GOT3 (cell line): ENCODE data around the gene FBN1.

Experiments used
- DNase-seq: peaks from one replicate; lab custom pipeline; 2025; ENCODE audit warnings: mixed read lengths; lab: John Stamatoyannopoulos, UW

Gene FBN1

DNA sequence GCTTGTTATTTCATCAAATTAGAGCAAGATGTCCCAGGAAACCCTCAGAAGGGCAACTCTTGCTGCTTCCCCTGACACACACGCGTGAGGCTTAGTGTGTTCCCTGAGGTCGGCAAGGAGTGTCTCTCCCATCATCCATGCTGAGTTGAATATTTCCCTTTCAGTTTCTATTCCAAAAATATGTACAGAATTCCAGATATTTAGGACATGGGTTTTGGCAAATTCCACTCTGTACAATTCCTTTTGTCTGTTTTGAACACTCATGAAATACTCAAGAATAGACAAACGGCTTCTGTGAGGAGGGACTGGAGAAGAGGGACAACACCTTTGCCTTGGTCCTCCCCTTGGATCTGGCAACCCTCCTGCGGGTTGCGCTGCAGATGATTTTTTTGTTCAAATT lies 176.2 kb downstream of the FBN1 start:
- DNase-seq = no peak

DNA sequence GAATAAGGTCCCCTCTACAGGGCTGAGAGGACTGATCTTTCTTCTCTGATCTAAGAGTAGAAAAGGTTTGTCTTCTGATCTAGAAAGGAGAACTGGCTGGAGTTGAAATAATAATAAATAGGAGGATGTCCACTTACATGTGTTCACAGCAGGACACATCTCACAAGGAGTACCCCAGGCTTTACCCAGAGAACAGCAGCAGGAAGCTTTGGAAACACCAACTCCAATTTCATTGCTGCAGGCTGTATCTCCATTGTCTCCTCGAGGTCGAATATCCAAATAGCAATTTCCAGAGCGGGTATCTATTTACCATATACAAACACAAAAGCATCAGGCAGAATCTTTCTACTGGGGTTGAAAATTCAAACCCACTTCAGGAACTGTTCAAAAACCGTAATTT lies 177.7 kb downstream of the FBN1 start:
- no peak for DNase-seq

DNA sequence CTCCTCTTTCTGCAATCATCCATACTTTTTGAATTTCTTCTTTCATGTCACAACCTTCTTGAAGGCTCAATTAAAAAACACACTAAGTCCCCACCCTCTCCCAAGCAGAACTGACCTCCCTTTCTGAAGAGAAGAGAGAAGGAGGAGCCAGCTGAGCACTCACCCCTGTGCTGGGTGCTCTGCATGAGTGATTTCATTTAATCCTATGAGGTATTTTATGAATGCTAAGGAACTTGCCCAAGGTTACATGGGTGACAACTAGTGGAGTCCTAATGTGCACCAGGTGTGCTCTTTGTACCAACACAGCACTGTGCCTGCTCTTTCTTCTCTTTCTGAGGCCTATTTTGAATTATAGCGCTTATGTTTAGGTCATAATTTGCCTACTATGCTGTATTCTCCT lies 178.7 kb downstream of the FBN1 start:
- no peak for DNase-seq

DNA sequence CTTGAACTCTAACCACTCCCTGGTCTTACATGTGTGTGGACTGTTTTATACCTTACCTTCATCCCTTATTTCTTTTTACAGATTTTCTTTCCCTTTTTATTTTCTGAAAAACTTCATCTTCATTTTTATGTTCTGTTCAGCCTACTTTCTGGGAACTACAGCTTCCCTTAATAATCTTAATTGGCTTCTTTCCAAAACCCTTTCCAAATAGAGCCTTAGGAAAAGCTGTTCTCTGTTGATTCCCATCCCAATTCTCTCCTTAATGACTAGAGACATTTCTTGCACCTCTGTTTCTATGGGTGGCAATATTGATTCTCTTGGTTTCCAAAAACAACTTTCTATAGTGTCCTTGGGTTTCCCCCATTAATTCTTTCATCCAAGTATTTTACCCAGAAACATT lies 179.4 kb downstream of the FBN1 start:
- DNase-seq = no peak

DNA sequence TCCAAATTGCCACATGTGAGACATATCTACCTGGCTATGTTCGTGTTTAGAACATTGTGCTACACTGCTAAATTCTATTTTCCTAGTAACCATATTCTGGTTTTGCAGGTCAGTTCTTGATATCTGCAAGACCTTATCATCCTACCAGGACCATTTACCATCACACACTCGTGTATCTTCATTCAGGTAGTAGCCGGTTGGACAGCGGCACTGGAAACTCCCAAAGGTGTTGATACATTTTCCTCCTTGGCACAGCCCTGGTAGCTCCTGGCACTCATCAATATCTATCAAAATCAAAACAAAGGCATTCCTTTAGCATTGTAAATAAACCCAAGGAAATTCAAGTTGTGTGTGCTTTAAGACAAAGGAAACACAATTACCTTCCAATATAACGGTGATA lies 180.1 kb downstream of the FBN1 start:
- DNase-seq = no peak

DNA sequence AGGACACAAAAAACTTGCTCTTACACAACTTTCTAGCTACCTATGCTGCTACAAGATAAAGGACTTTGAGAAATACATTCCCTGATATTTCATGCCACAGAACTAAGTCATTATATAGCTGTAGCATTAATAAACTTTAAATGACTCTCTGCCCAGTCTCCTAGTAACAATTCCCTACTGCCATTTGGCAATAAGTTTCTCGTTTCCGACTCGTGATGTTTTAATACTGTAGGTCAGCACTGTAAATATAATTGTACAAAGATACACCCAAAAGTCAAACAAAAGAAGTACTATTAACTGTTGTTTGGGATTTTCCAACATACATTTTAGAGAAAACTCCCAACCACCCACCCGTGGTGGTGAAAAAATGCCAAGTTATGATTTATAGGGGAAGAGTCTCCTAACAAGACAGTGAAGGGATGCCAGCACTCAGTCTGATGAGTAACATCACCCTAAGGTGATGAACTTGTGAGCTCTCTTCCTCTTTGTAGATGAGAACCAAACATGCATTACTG lies 182.1 kb downstream of the FBN1 start:
- DNase-seq = no peak

DNA sequence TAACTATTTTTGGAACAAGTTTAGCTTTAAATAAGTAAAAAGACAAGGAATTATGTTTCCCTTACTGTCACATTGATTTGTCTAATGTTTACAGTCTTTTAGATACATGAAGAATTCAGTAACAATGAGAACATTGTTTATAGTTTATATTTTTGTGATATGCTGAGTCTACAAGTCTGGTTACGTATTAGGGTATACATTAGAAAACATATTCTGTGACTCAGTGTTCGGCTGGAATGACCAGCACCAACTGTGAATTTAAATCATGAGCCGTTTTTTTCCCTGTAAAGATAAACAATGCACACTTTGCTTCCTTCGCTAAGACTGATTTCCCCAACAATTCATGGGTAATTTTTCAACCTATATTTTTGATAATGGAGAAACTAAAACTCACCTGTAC lies 182.8 kb downstream of the FBN1 start:
- no peak for DNase-seq

DNA sequence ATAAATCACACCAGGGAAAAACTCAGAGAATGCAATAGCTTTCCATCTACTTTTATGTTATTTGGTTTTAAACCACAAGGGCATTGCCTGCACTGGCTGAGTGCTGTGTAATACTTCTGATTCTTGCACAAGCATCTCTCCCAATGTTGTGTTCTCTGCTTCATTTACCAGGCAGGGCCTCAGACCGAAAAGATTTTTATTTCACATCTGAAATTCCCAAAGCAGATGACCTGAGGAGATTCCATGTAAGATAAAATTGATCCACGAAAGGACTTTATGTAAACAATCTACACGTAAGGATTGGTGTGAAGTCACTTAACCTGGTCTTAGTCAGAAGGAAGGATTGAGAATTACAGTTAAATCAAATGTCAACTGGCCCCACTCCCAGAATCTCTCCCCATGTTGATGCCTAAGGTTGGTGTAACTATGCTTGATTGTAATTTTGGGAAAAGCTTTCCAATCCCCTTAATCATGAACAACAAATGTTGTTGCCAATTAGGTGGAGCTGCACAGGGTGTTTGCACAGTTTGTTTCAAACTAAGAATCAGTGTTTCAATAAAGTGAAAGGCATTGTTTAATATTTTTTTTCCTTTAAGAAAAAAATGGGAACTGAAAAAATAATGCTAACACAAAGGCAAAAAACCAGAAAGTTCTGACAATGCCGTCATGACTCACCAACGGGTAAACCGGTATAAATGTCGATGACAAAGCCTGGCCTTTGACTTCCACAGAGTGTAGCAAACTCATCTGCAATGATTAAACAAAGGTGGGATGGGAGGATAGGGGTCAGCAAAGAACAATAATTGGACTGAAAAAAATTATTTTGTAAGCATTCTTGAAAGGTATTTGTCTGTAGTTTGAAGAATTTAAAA lies 185.7 kb downstream of the FBN1 start:
- DNase-seq = no peak

DNA sequence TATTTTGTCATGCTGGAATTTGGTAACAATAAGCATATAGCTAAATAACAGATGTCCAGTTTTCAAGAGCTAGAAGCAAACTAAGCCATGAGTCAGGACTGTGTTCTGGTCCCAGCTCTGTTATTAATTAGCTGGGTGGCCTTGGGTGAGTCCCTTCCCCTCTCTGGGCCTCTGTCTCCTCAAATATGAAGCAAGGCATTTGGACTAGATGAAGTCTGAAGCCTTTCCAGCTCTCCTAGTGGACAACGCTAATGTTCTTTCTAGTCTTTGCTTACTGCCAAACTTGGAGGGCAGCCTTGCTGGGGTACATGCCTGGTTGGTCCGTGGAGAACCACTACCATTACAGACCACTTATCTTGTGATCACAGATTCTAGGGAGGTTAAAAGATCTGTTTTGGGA lies 186.6 kb downstream of the FBN1 start:
- DNase-seq = no peak

DNA sequence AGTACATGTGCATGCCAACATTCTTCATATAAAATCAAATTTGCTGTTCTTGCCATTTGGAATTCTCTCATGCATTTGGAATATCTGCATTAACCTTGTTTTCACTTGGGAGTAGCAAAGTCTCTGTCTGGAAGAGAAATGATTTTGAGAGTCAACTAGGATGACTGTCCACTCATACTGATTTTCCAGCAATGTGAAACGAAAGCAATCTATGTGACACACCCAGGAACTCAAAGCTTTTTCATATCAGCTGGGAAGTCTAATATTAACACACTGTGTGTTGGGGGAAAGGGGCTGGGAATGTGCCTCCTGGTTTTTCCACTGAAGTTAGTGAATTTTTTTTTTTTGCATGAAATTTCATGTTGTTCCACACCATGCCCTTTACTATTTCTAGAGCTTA lies 189.4 kb downstream of the FBN1 start:
- DNase-seq = no peak

DNA sequence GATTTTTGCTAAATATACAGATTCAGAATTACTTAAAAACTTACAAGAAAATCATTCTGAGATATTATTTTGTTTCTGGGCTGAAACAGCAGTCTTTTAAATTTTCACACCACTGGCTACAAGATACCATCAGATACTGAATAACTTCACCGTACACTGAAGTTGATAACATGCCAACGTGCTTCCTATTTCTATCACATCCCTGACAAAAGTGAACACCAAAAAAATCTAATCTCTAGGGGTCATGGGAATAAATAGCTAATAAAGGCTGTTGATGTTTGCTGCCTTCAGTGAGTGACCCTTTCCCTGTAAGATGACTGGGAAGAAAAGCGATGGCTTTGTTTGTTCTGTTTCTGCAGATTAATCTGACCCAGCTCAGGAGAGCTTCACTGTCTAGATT lies 193.8 kb downstream of the FBN1 start:
- DNase-seq = no peak

DNA sequence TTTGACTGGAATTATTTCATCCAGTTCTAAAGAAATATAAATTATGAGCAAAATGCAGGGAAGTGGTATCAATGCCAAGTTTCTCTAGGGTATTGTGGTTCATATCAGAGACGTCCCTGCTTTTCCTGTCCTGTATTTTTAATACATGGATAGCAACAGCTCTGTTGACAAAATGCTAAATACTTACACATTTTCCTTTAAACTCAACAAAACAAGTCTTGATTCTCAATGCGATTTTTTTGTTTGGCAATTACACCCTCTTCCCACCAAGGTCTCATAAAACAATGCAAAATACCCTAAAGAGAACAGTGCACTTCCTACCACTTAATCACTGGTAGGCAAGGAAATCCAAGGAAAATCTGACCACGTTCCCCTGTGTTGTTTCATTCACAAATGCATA lies 194.3 kb downstream of the FBN1 start:
- DNase-seq = no peak

DNA sequence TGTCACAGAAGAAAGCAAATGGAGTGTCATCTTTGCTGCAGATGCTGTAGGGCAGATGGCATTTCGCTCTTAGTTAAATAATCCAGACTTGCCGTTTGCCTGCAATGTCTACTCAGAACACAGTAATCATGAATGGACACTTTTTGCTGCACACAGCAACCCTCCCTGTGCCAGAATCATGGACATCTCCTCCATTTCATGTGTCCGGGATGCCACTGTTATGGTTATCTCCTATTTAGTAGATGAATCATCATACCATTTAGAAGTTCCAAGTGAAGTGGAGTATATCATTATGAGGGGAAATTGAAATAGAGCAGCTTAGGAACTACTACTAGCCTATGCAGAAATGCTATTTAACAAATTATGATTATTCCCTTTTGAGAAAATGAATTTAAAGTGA lies 195.8 kb downstream of the FBN1 start:
- DNase-seq = no peak

DNA sequence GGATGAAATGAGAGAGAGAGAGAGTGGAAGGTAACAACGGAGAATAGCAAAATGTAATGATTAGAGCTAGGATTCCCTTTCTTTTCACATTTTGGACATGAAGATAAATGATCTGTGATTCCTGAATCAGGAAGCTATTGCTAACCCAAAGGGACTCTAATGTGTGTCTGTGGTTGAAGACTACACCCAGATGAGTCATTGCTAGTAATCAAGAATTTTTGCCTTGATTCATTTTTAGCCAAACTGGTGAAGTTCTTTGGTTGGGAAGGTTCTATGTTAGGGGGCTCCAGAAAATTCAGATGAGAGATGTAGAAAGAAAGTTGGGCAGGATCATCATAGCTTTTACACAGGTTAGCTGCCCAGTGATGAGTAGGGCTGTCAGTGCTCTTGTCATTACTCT lies 197.9 kb downstream of the FBN1 start:
- no peak for DNase-seq

DNA sequence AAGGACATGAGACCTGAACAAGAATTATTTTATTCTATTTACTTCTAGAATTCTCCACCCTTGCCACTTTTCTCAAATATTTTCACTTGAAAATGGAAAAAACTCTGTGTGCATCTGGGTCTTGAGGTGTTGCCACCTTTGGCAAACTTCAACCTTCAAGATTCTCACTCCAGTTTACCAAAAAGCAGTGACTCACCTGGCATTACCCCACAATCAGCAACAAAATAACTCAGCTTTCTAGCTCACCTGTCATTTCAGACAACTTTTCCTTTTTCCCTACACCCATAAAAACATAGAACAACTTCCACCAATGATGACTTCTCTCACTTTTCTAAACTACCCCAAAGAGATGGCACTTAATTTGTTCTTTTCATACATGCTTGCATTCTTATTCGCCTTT lies 198.5 kb downstream of the FBN1 start:
- DNase-seq = no peak

DNA sequence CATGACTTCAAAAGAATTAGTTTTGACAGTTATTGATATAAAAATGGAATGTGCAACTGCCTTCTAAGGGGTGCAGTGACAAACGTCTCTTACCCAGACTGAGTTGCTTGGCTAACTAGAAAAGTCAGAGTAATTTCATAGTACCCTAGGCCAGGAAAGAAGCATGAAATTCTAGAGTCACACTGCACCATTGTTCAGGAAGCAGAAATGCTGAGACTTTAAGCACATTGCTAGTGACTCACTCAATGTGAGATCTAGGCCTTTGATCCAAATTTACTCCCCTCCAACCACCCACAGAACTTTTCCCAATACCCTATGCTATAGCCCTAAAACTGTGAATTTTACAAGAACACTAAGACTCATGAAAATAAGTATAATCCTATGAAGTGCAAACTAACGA lies 203.5 kb downstream of the FBN1 start:
- no peak for DNase-seq

DNA sequence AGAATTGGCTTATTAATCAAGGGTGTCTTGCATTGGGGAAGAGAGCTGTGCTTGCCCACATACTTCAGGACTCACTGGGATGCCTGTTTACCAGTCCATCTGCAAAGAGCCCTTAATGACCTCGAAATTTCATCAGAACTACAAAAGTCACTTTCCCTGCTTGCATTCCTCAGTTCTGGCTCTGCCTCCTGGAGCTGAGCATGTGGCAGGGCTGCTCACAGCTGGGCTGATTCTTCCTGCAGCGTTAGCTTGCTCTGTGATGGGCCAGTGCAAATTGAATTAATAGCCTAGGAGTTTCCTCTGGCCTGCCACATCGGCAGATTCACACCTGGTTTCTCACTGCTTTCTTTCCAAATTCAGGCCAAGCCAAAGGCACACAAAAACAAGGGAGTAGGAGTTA lies 205.4 kb downstream of the FBN1 start:
- DNase-seq = no peak

DNA sequence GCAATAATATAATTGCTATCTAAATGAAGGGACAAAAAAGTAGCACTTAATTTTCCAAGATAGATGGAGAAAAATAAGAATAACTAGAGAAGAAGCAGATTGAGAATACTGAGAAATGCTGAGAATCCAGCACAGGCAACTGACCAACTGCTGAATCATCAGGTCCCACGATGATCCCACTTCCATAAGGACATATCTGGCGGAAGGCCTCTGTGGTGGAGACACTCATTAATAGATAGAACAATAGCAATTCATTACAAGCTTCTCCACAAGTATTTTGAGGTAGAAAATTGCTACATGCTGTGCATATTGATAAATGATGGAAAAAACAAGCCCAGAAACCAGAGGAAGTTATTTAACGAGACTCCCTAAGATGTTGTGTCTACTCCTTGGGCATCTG lies 208.3 kb downstream of the FBN1 start:
- DNase-seq = no peak

DNA sequence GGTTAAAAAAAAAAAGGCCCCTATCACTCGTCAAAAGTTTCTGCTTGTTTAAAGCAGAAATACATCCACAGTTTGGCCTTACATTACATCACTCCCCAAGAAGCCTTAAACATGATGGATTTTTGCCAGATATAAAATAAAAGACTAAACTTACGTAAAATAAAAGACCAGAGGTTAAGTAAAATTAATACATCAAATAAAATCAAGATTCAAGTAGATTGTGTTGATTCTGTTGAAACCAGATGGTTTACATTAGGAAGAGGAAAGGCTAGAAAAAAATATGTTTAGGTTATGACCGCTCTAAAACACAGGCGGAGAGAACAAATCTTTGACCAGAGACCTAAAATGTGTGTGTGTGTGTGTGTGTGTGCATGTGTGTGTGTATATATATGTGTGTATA lies 210.2 kb downstream of the FBN1 start:
- no peak for DNase-seq

DNA sequence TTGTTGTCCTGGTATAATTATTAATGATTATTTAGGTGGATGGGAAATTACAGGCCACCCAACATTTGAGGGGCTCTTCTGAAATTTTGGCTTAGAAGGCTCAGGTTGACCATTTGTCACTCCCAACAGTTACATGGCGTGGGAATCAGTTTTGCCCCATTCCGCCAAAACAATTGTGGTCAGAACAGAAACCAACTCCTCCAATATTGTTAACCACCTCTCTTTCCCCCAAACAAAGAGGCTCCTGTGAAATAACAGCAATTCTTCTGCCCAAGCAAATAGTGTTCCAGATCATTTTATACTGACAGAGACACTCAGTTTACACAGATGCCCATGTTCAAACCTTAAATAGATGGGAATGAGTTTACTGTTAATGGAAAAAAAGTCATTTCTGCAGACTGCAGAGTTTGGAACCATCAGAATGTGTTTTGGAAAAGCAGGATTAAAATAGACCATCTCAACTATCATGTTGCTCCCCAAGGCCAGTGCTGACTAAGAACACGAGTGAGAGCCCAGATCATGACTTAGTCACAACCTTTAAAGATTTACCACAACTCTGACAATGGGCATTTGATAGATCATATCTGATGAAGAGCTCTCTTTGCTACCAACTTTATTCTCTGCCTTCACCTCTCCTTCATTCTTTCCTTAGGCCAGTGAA lies 212.2 kb downstream of the FBN1 start:
- DNase-seq = no peak

DNA sequence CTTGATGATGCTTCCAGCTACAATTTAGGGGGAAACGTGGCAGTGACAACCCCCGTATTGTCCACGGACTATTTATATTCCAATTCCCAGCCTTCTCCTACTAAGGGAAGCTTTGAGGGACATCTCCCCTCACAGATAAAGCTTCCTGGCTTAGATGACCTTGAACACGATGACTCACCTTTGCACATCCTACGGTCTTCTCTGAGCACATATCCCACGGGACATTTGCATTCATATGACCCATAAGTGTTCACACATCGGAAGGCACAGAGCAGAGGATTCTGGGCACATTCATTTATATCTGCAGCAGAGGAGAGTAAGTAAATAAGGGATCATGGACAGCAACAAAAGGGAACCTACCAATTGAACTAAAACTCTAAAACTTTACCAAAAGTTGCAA lies 212.8 kb downstream of the FBN1 start:
- DNase-seq = no peak

DNA sequence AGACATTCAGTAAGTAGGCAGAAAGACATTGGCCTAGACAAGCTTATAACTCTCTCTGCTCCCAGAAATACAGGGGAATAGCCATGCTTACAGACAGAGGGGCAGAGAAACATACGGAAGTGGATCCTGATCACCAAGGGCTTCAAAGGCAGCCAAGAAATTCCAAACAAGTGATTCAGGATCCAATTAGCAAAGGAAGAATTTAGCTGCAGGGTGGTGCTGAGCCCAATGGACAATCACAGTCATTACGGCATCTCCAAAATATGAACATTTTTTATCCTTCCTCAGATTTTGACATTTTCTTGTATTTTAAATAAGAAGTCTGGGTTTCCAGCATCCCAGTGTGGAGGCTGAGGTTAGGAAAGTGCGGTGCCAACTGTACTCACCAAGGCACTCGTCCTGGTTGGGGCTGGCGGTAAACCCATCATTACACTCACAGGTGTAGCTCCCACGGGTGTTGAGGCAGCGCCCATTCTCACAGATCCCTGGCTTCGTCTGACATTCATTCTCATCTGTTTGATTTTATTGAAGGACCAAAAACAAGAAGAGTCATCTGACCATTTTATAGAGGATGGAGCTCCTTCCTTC lies 217.5 kb downstream of the FBN1 start:
- DNase-seq = no peak

DNA sequence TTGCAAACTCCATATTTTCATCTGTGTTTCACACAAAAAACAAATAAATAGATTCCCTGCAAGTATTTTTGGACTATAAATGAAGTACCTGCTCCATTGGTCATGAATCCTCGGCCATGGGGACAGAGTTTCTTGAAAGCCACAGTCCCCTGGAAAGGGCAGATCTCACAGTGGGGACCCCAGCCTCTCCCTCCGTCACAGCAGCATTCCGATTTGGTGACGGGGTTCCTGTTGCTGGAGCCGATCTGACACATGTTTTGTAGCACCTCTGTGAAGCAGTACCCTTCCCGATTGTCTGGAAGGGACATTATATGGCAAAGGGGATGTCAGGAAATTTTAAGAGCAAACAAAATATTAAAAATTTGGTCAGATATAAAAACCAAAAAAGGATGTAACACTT lies 218.0 kb downstream of the FBN1 start:
- no peak for DNase-seq
